ENCODE measurements around the gene CNOT6L.

DNA sequence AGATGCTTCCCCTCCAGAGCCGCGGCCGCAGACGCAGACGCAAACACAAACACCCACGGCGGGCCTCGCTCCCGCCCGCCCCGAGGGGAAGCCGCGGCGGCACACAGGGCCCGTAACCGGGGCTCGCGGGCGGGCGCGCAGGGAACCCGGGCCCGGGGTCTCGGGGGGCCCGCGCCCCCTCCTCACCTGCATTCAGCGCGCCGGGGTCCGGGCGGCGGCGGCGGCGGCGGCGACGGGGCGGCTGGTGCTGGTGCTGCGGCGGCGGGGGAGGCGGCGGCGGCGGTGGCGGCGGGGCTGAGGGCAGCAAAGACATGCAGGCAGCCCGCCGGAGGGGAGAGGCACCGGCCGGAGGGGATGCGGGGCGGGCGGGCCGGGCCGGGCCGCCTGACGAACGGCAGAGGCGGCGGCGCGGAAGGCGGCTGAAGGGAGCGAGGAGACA is 255 bp upstream of the CNOT6L start:
- TF ChIP-seq CTCF (IDR thresholded peaks at IDR 0.05; ENCODE audit: low read depth, low read length, poor library complexity, severe bottlenecking) (no peak), EZH2phosphoT487 (IDR thresholded peaks at IDR 0.05; ENCODE audit: borderline replicate concordance, low read length) (no peak)

All from DOHH2 (cell line).